H9 (cell line): ENCODE data around the gene SLC9A9. TPM values are rescaled to one million over a fixed set of nuclear protein-coding genes. Genes with fewer than 3 reads are reported as not detected.

Experiments used
- DNase-seq: peaks from one replicate; pipeline ENCODE4 v3.0.0-alpha.2; 2017
- H2AFZ ChIP-seq: one replicate; pipeline ENCODE4 v1.6.1; 2013; ENCODE audit warnings: mild to moderate bottlenecking, low read length, control low read depth, moderate library complexity
- H2AK5ac ChIP-seq: 2 replicates; pipeline ENCODE4 v1.6.1; 2013; ENCODE audit warnings: low read length, control low read depth, mixed read lengths; ENCODE audit not compliant: insufficient read length
- H2BK120ac ChIP-seq: one replicate; pipeline ENCODE4 v1.6.1; 2013; ENCODE audit warnings: low read depth, mild to moderate bottlenecking, low read length, control low read depth, inconsistent platforms; ENCODE audit not compliant: poor library complexity, severe bottlenecking
- H2BK12ac ChIP-seq: 2 replicates; pipeline ENCODE4 v1.6.1; 2013; ENCODE audit warnings: low read length, control low read depth, mixed read lengths, low read depth; ENCODE audit not compliant: insufficient read length
- H2BK15ac ChIP-seq: 2 replicates; pipeline ENCODE4 v1.6.1; 2013; ENCODE audit warnings: low read depth, low read length, control low read depth
- H2BK20ac ChIP-seq: one replicate; pipeline ENCODE4 v1.6.1; 2013; ENCODE audit warnings: low read depth, mild to moderate bottlenecking, low read length, control low read depth, inconsistent platforms; ENCODE audit not compliant: poor library complexity, severe bottlenecking
- H2BK5ac ChIP-seq: 2 replicates; pipeline ENCODE4 v1.6.1; 2013; ENCODE audit warnings: low read length, control low read depth, mixed read lengths; ENCODE audit not compliant: insufficient read length
- H3K14ac ChIP-seq: 2 replicates; pipeline ENCODE4 v1.6.1; 2013; ENCODE audit warnings: low read length, control low read depth; ENCODE audit not compliant: insufficient read depth
- H3K18ac ChIP-seq: 2 replicates; pipeline ENCODE4 v1.6.1; 2013; ENCODE audit warnings: low read depth, mild to moderate bottlenecking, mixed read lengths, low read length, control low read depth; ENCODE audit not compliant: insufficient read length
- H3K23ac ChIP-seq: 2 replicates; pipeline ENCODE4 v1.6.1; 2013; ENCODE audit warnings: low read length, control low read depth, mixed read lengths, low read depth; ENCODE audit not compliant: insufficient read length
- H3K23me2 ChIP-seq: 2 replicates; pipeline ENCODE4 v1.6.1; 2013; ENCODE audit warnings: low read depth, mild to moderate bottlenecking, mixed read lengths, low read length, control low read depth; ENCODE audit not compliant: insufficient read length, poor library complexity, severe bottlenecking
- H3K27ac ChIP-seq: 2 replicates; pipeline ENCODE4 v1.5.1; 2013; ENCODE audit warnings: low read length, control low read depth, mixed read lengths, low read depth; ENCODE audit not compliant: insufficient read length
- H3K27me3 ChIP-seq: 2 replicates; pipeline ENCODE4 v1.6.1; 2013; ENCODE audit warnings: low read length, control low read depth, inconsistent platforms; ENCODE audit not compliant: insufficient read depth
- H3K4ac ChIP-seq: 2 replicates; pipeline ENCODE4 v1.6.1; 2013; ENCODE audit warnings: low read depth, mild to moderate bottlenecking, control low read depth, inconsistent platforms, low read length, moderate library complexity
- H3K4me1 ChIP-seq: 2 replicates; pipeline ENCODE4 v1.6.1; 2013; ENCODE audit warnings: low read length, control low read depth, inconsistent platforms; ENCODE audit not compliant: insufficient read depth
- H3K4me2 ChIP-seq: 2 replicates; pipeline ENCODE4 v1.6.1; 2013; ENCODE audit warnings: low read length, control low read depth, mixed read lengths; ENCODE audit not compliant: insufficient read length, insufficient read depth
- H3K56ac ChIP-seq: 2 replicates; pipeline ENCODE4 v1.6.1; 2013; ENCODE audit warnings: low read depth, mild to moderate bottlenecking, mixed read lengths, low read length, control low read depth; ENCODE audit not compliant: insufficient read length
- H3K79me1 ChIP-seq: 2 replicates; pipeline ENCODE4 v1.6.1; 2013; ENCODE audit warnings: low read depth, mild to moderate bottlenecking, moderate library complexity, low read length, control low read depth, inconsistent platforms; ENCODE audit not compliant: insufficient read depth, poor library complexity, severe bottlenecking
- H3K79me2 ChIP-seq: 2 replicates; pipeline ENCODE4 v1.6.1; 2013; ENCODE audit warnings: low read length, control low read depth, inconsistent platforms; ENCODE audit not compliant: insufficient read depth
- H3K9ac ChIP-seq: 2 replicates; pipeline ENCODE4 v1.6.1; 2013; ENCODE audit warnings: low read length, control low read depth, mixed read lengths; ENCODE audit not compliant: insufficient read length; ENCODE audit errors: extremely low read depth
- H3K9me3 ChIP-seq: one replicate; pipeline ENCODE4 v1.6.1; 2013; ENCODE audit warnings: low read depth, low read length, inconsistent platforms; ENCODE audit not compliant: control insufficient read depth
- H3T11ph ChIP-seq: one replicate; pipeline ENCODE4 v1.6.1; 2013; ENCODE audit warnings: mild to moderate bottlenecking, low read length, control low read depth, inconsistent platforms
- H4K20me1 ChIP-seq: one replicate; pipeline ENCODE4 v1.6.1; 2013; ENCODE audit not compliant: control insufficient read depth, insufficient read length, insufficient read depth
- H4K5ac ChIP-seq: 2 replicates; pipeline ENCODE4 v1.6.1; 2013; ENCODE audit warnings: low read depth, mild to moderate bottlenecking, mixed read lengths, low read length, control low read depth; ENCODE audit not compliant: insufficient read length
- H4K8ac ChIP-seq: replicated peaks from 2 replicates; pipeline ENCODE4 v1.6.1; 2013; ENCODE audit warnings: low read length, control low read depth, mixed read lengths, low read depth; ENCODE audit not compliant: insufficient read length
- H4K91ac ChIP-seq: 2 replicates; pipeline ENCODE4 v1.6.1; 2013; ENCODE audit warnings: low read depth, mild to moderate bottlenecking, moderate library complexity, mixed read lengths, low read length, control low read depth; ENCODE audit not compliant: insufficient read length
- H3K27ac Mint-ChIP-seq, 3 experiments: 2 replicates in 2 of 3; 3 replicates in 1 of 3; pipeline ENCODE4 v1.8.0; 2020 to 2021; ENCODE audit warnings: mixed read lengths in 3 of 3, mild to moderate bottlenecking in 1 of 3, moderate library complexity in 1 of 3
- H3K27me3 Mint-ChIP-seq: 2 replicates; pipeline ENCODE4 v1.8.0; 2021; ENCODE audit warnings: low read depth, mild to moderate bottlenecking, moderate library complexity, mixed read lengths
- H3K36me3 Mint-ChIP-seq, 3 experiments: 2 replicates in 2 of 3; 3 replicates in 1 of 3; pipeline ENCODE4 v1.8.0; 2020 to 2021; ENCODE audit warnings: low read depth in 3 of 3, mixed read lengths in 3 of 3; ENCODE audit not compliant: insufficient read depth in 1 of 3
- H3K4me1 Mint-ChIP-seq, 2 experiments: 2 replicates each; pipeline ENCODE4 v1.8.0; 2020; ENCODE audit warnings: mixed read lengths in 2 of 2
- H3K4me3 Mint-ChIP-seq, 2 experiments: 2 replicates in 1 of 2; 3 replicates in 1 of 2; pipeline ENCODE4 v1.8.0; 2020 to 2021; ENCODE audit warnings: mild to moderate bottlenecking in 2 of 2, mixed read lengths in 2 of 2, moderate library complexity in 1 of 2
- H3K9me3 Mint-ChIP-seq, 2 experiments: 2 replicates in 1 of 2; 3 replicates in 1 of 2; pipeline ENCODE4 v1.8.0; 2020; ENCODE audit warnings: mild to moderate bottlenecking in 2 of 2, mixed read lengths in 2 of 2, moderate library complexity in 1 of 2
- CTCF ChIP-seq: fragments of 200-600 bp; sonication (generic); conservative IDR thresholded peaks from 3 replicates; pipeline ENCODE4 v1.8.0; 2021; ENCODE audit warnings: antibody characterized with exemption, mild to moderate bottlenecking
- WGBS: extraction: QIAGEN DNeasy Blood & Tissue Kit; methylation state at CpG from one replicate; pipeline ENCODE4 v1.1.7; 2013; ENCODE audit warnings: missing lambda C conversion rate, low lambda C conversion rate, mixed read lengths; ENCODE audit not compliant: insufficient read length; ENCODE audit errors: extremely low coverage; 5-methylcytosine and 5-hydroxymethylcytosine counted together
- total RNA-seq: library from RNA; stranded (reverse); gene quantifications from 2 replicates; pipeline ENCODE4 v1.2.1, GENCODE V29; 2021

SLC9A9 gene
- total RNA-seq, 1 experiment from 2014 or later: 0.35 TPM

- no peak overlapping the region for H3K14ac ChIP-seq
- H3K27ac Mint-ChIP-seq: no peak overlapping the region
- no peaks in the 10 kb centered on the region for H4K20me1 ChIP-seq
- no peak overlapping the region for H4K5ac ChIP-seq
- H2BK12ac ChIP-seq: no peak overlapping the region
- no peak overlapping the region for H2BK20ac ChIP-seq
- H3K4me1 Mint-ChIP-seq: no peaks in the 10 kb centered on the region
- no peak overlapping the region for H3K18ac ChIP-seq
- no peak overlapping the region for H3K27ac ChIP-seq
- no peaks in the 10 kb centered on the region; a peak in 1 of 7 replicates for H3K36me3 Mint-ChIP-seq
- no peak overlapping the region for H4K8ac ChIP-seq
- H3T11ph ChIP-seq: no peak overlapping the region
- no peaks in the 10 kb centered on the region for H3K23me2 ChIP-seq
- no peak overlapping the region for H2BK15ac ChIP-seq
- no peak for DNase-seq
- WGBS: no CpG with 5 or more reads among the region's 1 CpG
- no peaks in the 10 kb centered on the region for H3K9me3 Mint-ChIP-seq
- no peak for TF ChIP-seq CTCF
- H3K27me3 ChIP-seq: no peaks in the 10 kb centered on the region
- no peaks in the 10 kb centered on the region for H3K4me1 ChIP-seq
- no peak overlapping the region for H2BK120ac ChIP-seq
- no peak overlapping the region for H4K91ac ChIP-seq
- H3K9ac ChIP-seq: no peak overlapping the region
- no peak overlapping the region for H3K4ac ChIP-seq
- H3K79me1 ChIP-seq: no peaks in the 10 kb centered on the region
- no peaks in the 10 kb centered on the region for H3K79me2 ChIP-seq
- H2AFZ ChIP-seq: no peak overlapping the region
- H3K4me3 Mint-ChIP-seq: no peak overlapping the region
- H3K56ac ChIP-seq: no peak overlapping the region
- no peaks in the 10 kb centered on the region for H3K9me3 ChIP-seq
- no peak overlapping the region for H2BK5ac ChIP-seq
- H3K23ac ChIP-seq: no peak overlapping the region
- no peak overlapping the region for H2AK5ac ChIP-seq
- H3K27me3 Mint-ChIP-seq: no peaks in the 10 kb centered on the region
- no peak overlapping the region for H3K4me2 ChIP-seq
Measured at GRCh38 chr3:143826296-143826695, 22.0 kb downstream of the SLC9A9 start.
